Neural progenitor cell (in vitro differentiated cells): ENCODE results near the gene SATB2. TPM values are rescaled to one million over a fixed set of nuclear protein-coding genes. Genes with fewer than 3 reads are reported as not detected.

Experiments used
- DNase-seq: peaks from one replicate; pipeline ENCODE4 v3.0.0-alpha.2; 2016; ENCODE audit warnings: low spot score
- H2AFZ ChIP-seq: fragments of 200-600 bp; sonication (generic); replicated peaks from 2 replicates; pipeline ENCODE4 v1.6.1; 2016; ENCODE audit warnings: antibody characterized with exemption
- H3F3A ChIP-seq: fragments of 200-600 bp; sonication (generic); 2 replicates; pipeline ENCODE4 v1.6.1; 2016; ENCODE audit warnings: antibody characterized with exemption, low read depth
- H3K27ac ChIP-seq: fragments of 200-600 bp; sonication (generic); 2 replicates; pipeline ENCODE4 v1.5.1; 2016; ENCODE audit warnings: mild to moderate bottlenecking
- H3K27me3 ChIP-seq: fragments of 200-600 bp; sonication (generic); 2 replicates; pipeline ENCODE4 v1.6.1; 2016; ENCODE audit warnings: mild to moderate bottlenecking, moderate library complexity
- H3K36me3 ChIP-seq: fragments of 200-600 bp; sonication (generic); 2 replicates; pipeline ENCODE4 v1.5.1; 2016
- H3K4me1 ChIP-seq: fragments of 200-600 bp; sonication (generic); 2 replicates; pipeline ENCODE4 v1.6.1; 2016; ENCODE audit warnings: mixed run types
- H3K4me2 ChIP-seq: fragments of 200-600 bp; sonication (generic); 2 replicates; pipeline ENCODE4 v1.6.1; 2016
- H3K4me3 ChIP-seq: fragments of 200-600 bp; sonication (generic); 2 replicates; pipeline ENCODE4 v1.5.1; 2016
- H3K79me2 ChIP-seq: fragments of 200-600 bp; sonication (generic); 2 replicates; pipeline ENCODE4 v1.6.1; 2016; ENCODE audit warnings: low read depth
- H3K9ac ChIP-seq: fragments of 200-600 bp; sonication (generic); 2 replicates; pipeline ENCODE4 v1.6.1; 2016
- H3K9me3 ChIP-seq: fragments of 200-600 bp; sonication (generic); 2 replicates; pipeline ENCODE4 v1.5.1; 2016; ENCODE audit warnings: low read depth
- H4K20me1 ChIP-seq: fragments of 200-600 bp; sonication (generic); 2 replicates; pipeline ENCODE4 v1.6.1; 2016; ENCODE audit warnings: low read depth
- H3K27ac Mint-ChIP-seq: 3 replicates; pipeline ENCODE4 v1.8.0; 2021; ENCODE audit warnings: mixed read lengths
- H3K27me3 Mint-ChIP-seq: 2 replicates; pipeline ENCODE4 v1.8.0; 2022; ENCODE audit warnings: low read depth, mild to moderate bottlenecking, inconsistent platforms, moderate library complexity, mixed read lengths; ENCODE audit not compliant: insufficient read depth
- H3K36me3 Mint-ChIP-seq: 3 replicates; pipeline ENCODE4 v1.8.0; 2021; ENCODE audit warnings: mixed read lengths
- H3K4me1 Mint-ChIP-seq: 3 replicates; pipeline ENCODE4 v1.8.0; 2021; ENCODE audit warnings: mixed read lengths
- H3K4me3 Mint-ChIP-seq: 3 replicates; pipeline ENCODE4 v1.8.0; 2021; ENCODE audit warnings: mild to moderate bottlenecking, moderate library complexity, mixed read lengths
- H3K9me3 Mint-ChIP-seq: 3 replicates; pipeline ENCODE4 v1.8.0; 2020; ENCODE audit warnings: mixed read lengths
- CTCF ChIP-seq: fragments of 200-600 bp; sonication (generic); IDR thresholded peaks from 2 replicates; pipeline ENCODE4 v1.5.1; 2017; ENCODE audit warnings: antibody characterized with exemption, mild to moderate bottlenecking
- EZH2 ChIP-seq: fragments of 200-600 bp; sonication (generic); IDR thresholded peaks from 2 replicates; pipeline ENCODE4 v1.6.1; 2017; ENCODE audit warnings: antibody characterized with exemption, mild to moderate bottlenecking, moderate library complexity
- EZH2phosphoT487 ChIP-seq: fragments of 200-600 bp; sonication (generic); IDR thresholded peaks from 2 replicates; pipeline ENCODE4 v1.6.1; 2017; ENCODE audit warnings: antibody characterized with exemption
- total RNA-seq: library from RNA; depleted of rRNA; stranded (reverse); fragments of >200 nt; gene quantifications from 2 replicates; pipeline ENCODE4 v1.2.3, GENCODE V29; 2015; ENCODE audit warnings: low replicate concordance

Gene SATB2
- total RNA-seq, 1 donor from 2014 or later = 3.7 TPM

- Mint-ChIP-seq H3K27ac (no peak overlapping the region), H3K9me3 (no peaks in the 10 kb centered on the region), H3K36me3 (no peaks in the 10 kb centered on the region), H3K4me3 (no peak overlapping the region), H3K4me1 (peaks cover 27% of the 10 kb centered on the region), H3K27me3 (no peaks in the 10 kb centered on the region)
- DNase-seq = peak; percentile 27
- Histone ChIP-seq H4K20me1 (no peaks in the 10 kb centered on the region), H3K4me1 (peaks cover 7% of the 10 kb centered on the region), H3K36me3 (no peaks in the 10 kb centered on the region), H3K4me3 (no peak overlapping the region), H3K27ac (no peak overlapping the region), H3K4me2 (no peak overlapping the region), H2AFZ (no peak overlapping the region), H3F3A (no peaks in the 10 kb centered on the region), H3K27me3 (no peaks in the 10 kb centered on the region), H3K79me2 (no peaks in the 10 kb centered on the region), H3K9ac (no peak overlapping the region), H3K9me3 (no peaks in the 10 kb centered on the region)
- TF ChIP-seq CTCF = peak; percentile 24
- no peak for TF ChIP-seq EZH2phosphoT487
- no peak for TF ChIP-seq EZH2
Measured at GRCh38 chr2:199433204-199433832, 24.4 kb downstream of the SATB2 start.

DNA sequence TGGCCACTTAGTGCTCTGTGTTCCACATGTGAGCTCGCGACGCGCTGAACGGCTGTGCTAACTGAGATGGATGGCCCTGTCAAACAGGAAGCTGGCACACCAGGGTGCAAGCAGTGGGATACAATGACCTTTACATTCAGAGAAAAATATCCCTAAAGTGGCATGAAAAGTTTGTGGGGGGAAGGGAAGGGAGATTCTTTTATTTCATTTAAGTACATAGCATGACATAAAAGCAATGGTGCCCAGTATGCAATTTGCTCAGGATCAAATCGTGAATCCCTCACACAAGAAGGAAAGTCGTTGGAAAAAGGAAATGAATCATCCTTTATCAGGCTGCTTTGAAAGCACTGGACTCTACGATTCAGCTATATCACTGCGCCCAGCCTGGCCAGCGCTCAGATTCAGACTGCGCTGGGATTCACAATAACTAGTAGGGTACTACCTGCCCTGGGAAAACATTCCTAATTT is 26.0 kb downstream of the SATB2 start:
- Mint-ChIP-seq H3K9me3 (no peaks in the 10 kb centered on the region), H3K27me3 (no peaks in the 10 kb centered on the region), H3K4me3 (peak overlapping the region; percentile 73), H3K36me3 (no peaks in the 10 kb centered on the region), H3K4me1 (peaks cover 27% of the 10 kb centered on the region), H3K27ac (no peak overlapping the region)
- H3K9me3 ChIP-seq = no peaks in the 10 kb centered on the region
- H3K4me3 ChIP-seq = no peak overlapping the region
- no peaks in the 10 kb centered on the region for H4K20me1 ChIP-seq
- TF ChIP-seq CTCF (no peak), EZH2 (no peak), EZH2phosphoT487 (no peak)
- H3F3A ChIP-seq = no peaks in the 10 kb centered on the region
- peak; percentile 11 for DNase-seq
- H3K4me1 ChIP-seq = peaks cover 7% of the 10 kb centered on the region
- H3K9ac ChIP-seq = no peak overlapping the region
- no peak overlapping the region for H3K4me2 ChIP-seq
- no peaks in the 10 kb centered on the region for H3K36me3 ChIP-seq
- H3K27ac ChIP-seq = no peak overlapping the region
- H2AFZ ChIP-seq = no peak overlapping the region
- no peaks in the 10 kb centered on the region for H3K79me2 ChIP-seq
- H3K27me3 ChIP-seq = no peaks in the 10 kb centered on the region

- Mint-ChIP-seq H3K4me1 (peaks cover 27% of the 10 kb centered on the region), H3K27ac (no peak overlapping the region), H3K9me3 (no peaks in the 10 kb centered on the region), H3K4me3 (no peak overlapping the region), H3K36me3 (no peaks in the 10 kb centered on the region), H3K27me3 (no peaks in the 10 kb centered on the region)
- Histone ChIP-seq H4K20me1 (no peaks in the 10 kb centered on the region), H3K27me3 (no peaks in the 10 kb centered on the region), H3K36me3 (no peaks in the 10 kb centered on the region), H3K4me2 (no peak overlapping the region), H3K27ac (no peak overlapping the region), H3K4me1 (peaks cover 7% of the 10 kb centered on the region), H3K9ac (no peak overlapping the region), H3F3A (no peaks in the 10 kb centered on the region), H2AFZ (no peak overlapping the region), H3K4me3 (no peak overlapping the region), H3K79me2 (no peaks in the 10 kb centered on the region), H3K9me3 (no peaks in the 10 kb centered on the region)
- TF ChIP-seq EZH2 = no peak
- no peak for TF ChIP-seq EZH2phosphoT487
- TF ChIP-seq CTCF = no peak
- DNase-seq = no peak
Measured at GRCh38 chr2:199430214-199430613, 27.5 kb downstream of the SATB2 start.
